ENCODE measurements around the gene BOLA3. TPM values are rescaled to one million over a fixed set of nuclear protein-coding genes. Genes with fewer than 3 reads are reported as not detected.

BOLA3 gene
- total and polyA plus RNA-seq, 2 donors (not counting 1 experiment from before 2014, with no cell fraction given): 28.2 to 48.8 TPM

DNA sequence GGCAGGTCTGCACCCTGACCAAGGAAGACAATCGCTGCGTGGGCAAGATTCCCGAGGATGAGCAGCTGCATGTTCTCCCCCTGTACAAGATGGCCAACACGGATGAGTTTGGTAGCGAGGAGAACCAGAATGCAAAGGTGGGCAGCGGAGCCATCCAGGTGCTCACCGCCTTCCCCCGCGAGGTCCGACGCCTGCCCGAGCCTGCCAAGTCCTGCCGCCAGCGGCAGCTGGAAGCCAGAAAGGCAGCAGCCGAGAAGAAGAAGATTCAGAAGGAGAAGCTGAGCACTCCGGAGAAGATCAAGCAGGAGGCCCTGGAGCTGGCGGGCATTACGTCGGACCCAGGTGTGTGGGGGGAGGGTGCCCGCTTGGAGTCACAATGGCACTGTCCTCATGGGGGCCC, 48.4 kb downstream of the BOLA3 start:
- TF ChIP-seq EZH2 (IDR thresholded peaks at IDR 0.05; ENCODE audit: low read length, missing control alignments) (no peak), CTCF (conservative IDR thresholded peaks at IDR 0.05 in 1 of 2, IDR thresholded peaks at IDR 0.05 in 1 of 2; ENCODE audit: low read depth in 1 of 2, low read length in 2 of 2) (no peak)
- no peaks in the 10 kb centered on the region for H3K9me3 ChIP-seq (ENCODE audit: control insufficient read depth, insufficient read depth, low read depth, low read length)
- H4K20me1 ChIP-seq (ENCODE audit: control insufficient read depth, extremely low read depth, insufficient read depth, low read length): no peaks in the 10 kb centered on the region
- H3K79me2 ChIP-seq (ENCODE audit: control insufficient read depth, insufficient read depth, low read length): no peaks in the 10 kb centered on the region
- no peak overlapping the region for H3K9ac ChIP-seq (ENCODE audit: insufficient read depth, low read length)
- H3K27ac ChIP-seq (ENCODE audit: insufficient read depth, low read length): no peak overlapping the region
- no peaks in the 10 kb centered on the region for H3K27me3 ChIP-seq (ENCODE audit: control insufficient read depth, insufficient read depth, low read length)
- H3K36me3 ChIP-seq (ENCODE audit: control insufficient read depth, insufficient read depth, low read length): peaks cover 8% of the 10 kb centered on the region
- no peak overlapping the region for H3K4me3 ChIP-seq (replicated peaks in 1 of 4; ENCODE audit: control extremely low read depth in 1 of 4, insufficient read depth in 1 of 4, low read depth in 3 of 4, low read length in 4 of 4)
- no peak overlapping the region for H3K4me2 ChIP-seq (ENCODE audit: extremely low read depth, insufficient read depth, low read length)
- no peak overlapping the region for H2AFZ ChIP-seq (ENCODE audit: low read length)
- H3K4me1 ChIP-seq (ENCODE audit: control insufficient read depth, extremely low read depth, insufficient read depth, low read length): no peaks in the 10 kb centered on the region
- no peak for DNase-seq (ENCODE audit: low read depth in 2 of 2)

- no peaks in the 10 kb centered on the region for H4K20me1 ChIP-seq (ENCODE audit: control insufficient read depth, extremely low read depth, insufficient read depth, low read length)
- H3K9ac ChIP-seq (ENCODE audit: insufficient read depth, low read length): no peak overlapping the region
- no peaks in the 10 kb centered on the region for H3K9me3 ChIP-seq (ENCODE audit: control insufficient read depth, insufficient read depth, low read depth, low read length)
- no peak overlapping the region for H3K4me3 ChIP-seq (replicated peaks in 1 of 4; ENCODE audit: control extremely low read depth in 1 of 4, insufficient read depth in 1 of 4, low read depth in 3 of 4, low read length in 4 of 4)
- no peaks in the 10 kb centered on the region for H3K79me2 ChIP-seq (ENCODE audit: control insufficient read depth, insufficient read depth, low read length)
- no peak overlapping the region for H3K27ac ChIP-seq (ENCODE audit: insufficient read depth, low read length)
- H3K4me1 ChIP-seq (ENCODE audit: control insufficient read depth, extremely low read depth, insufficient read depth, low read length): no peaks in the 10 kb centered on the region
- TF ChIP-seq EZH2 (IDR thresholded peaks at IDR 0.05; ENCODE audit: low read length, missing control alignments): no peak
- no peak for TF ChIP-seq CTCF (conservative IDR thresholded peaks at IDR 0.05 in 1 of 2, IDR thresholded peaks at IDR 0.05 in 1 of 2; ENCODE audit: low read depth in 1 of 2, low read length in 2 of 2)
- H3K4me2 ChIP-seq (ENCODE audit: extremely low read depth, insufficient read depth, low read length): no peak overlapping the region
- H3K36me3 ChIP-seq (ENCODE audit: control insufficient read depth, insufficient read depth, low read length): peaks cover 8% of the 10 kb centered on the region
- H3K27me3 ChIP-seq (ENCODE audit: control insufficient read depth, insufficient read depth, low read length): no peaks in the 10 kb centered on the region
- no peak overlapping the region for H2AFZ ChIP-seq (ENCODE audit: low read length)
- no peak for DNase-seq (ENCODE audit: low read depth in 2 of 2)
Observed at GRCh38 chr2:74097574-74097973, 50.1 kb downstream of the BOLA3 start.

- H3K36me3 ChIP-seq (ENCODE audit: control insufficient read depth, insufficient read depth, low read length): peaks cover 8% of the 10 kb centered on the region
- no peak for TF ChIP-seq CTCF (conservative IDR thresholded peaks at IDR 0.05 in 1 of 2, IDR thresholded peaks at IDR 0.05 in 1 of 2; ENCODE audit: low read depth in 1 of 2, low read length in 2 of 2)
- TF ChIP-seq EZH2 (IDR thresholded peaks at IDR 0.05; ENCODE audit: low read length, missing control alignments): no peak
Observed at GRCh38 chr2:74096052-74096451, 51.7 kb downstream of the BOLA3 start.

More at GRCh38 chr2:74096052-74096451, 51.7 kb downstream of the BOLA3 start:
- Histone ChIP-seq H3K27me3 (ENCODE audit: control insufficient read depth, insufficient read depth, low read length) (no peaks in the 10 kb centered on the region), H3K4me1 (ENCODE audit: control insufficient read depth, extremely low read depth, insufficient read depth, low read length) (no peaks in the 10 kb centered on the region), H4K20me1 (ENCODE audit: control insufficient read depth, extremely low read depth, insufficient read depth, low read length) (no peaks in the 10 kb centered on the region), H2AFZ (ENCODE audit: low read length) (no peak overlapping the region), H3K4me2 (ENCODE audit: extremely low read depth, insufficient read depth, low read length) (no peak overlapping the region), H3K27ac (ENCODE audit: insufficient read depth, low read length) (no peak overlapping the region), H3K4me3 (replicated peaks in 1 of 4; ENCODE audit: control extremely low read depth in 1 of 4, insufficient read depth in 1 of 4, low read depth in 3 of 4, low read length in 4 of 4) (no peak overlapping the region), H3K79me2 (ENCODE audit: control insufficient read depth, insufficient read depth, low read length) (no peaks in the 10 kb centered on the region), H3K9ac (ENCODE audit: insufficient read depth, low read length) (no peak overlapping the region), H3K9me3 (ENCODE audit: control insufficient read depth, insufficient read depth, low read depth, low read length) (no peaks in the 10 kb centered on the region)
- no peak for DNase-seq (ENCODE audit: low read depth in 2 of 2)

Measured in fibroblast of lung (primary cell).